GM19372 (cell line): Measurements from ENCODE around the gene OPCML.

Experiments used
- ATAC-seq: cut with Tn5 transposase; IDR thresholded peaks from one replicate; pipeline ENCODE4 v1.9.1; 2021; ENCODE audit warnings: mild to moderate bottlenecking, low read depth, moderate library complexity; ENCODE audit not compliant: unreplicated experiment

The OPCML gene

GRCh38 chr11:133366147-133366546 lies 166.2 kb downstream of the OPCML start:
- ATAC-seq = no peak

GRCh38 chr11:133362916-133363315 lies 169.4 kb downstream of the OPCML start:
- no peak for ATAC-seq

GRCh38 chr11:133362156-133362555 lies 170.1 kb downstream of the OPCML start:
- ATAC-seq = no peak

GRCh38 chr11:133361689-133361994 lies 170.7 kb downstream of the OPCML start:
- no peak for ATAC-seq

- no peak for ATAC-seq
Measured at GRCh38 chr11:133360860-133361688, 171.2 kb downstream of the OPCML start.

GRCh38 chr11:133355095-133355494 lies 177.2 kb downstream of the OPCML start:
- no peak for ATAC-seq

- no peak for ATAC-seq
Measured at GRCh38 chr11:133354069-133354468, 178.2 kb downstream of the OPCML start.

- no peak for ATAC-seq
Measured at GRCh38 chr11:133350045-133350444, 182.3 kb downstream of the OPCML start.

GRCh38 chr11:133347988-133348387 lies 184.3 kb downstream of the OPCML start:
- ATAC-seq = no peak

- no peak for ATAC-seq
Measured at GRCh38 chr11:133346137-133346536, 186.2 kb downstream of the OPCML start.

GRCh38 chr11:133343951-133344350 lies 188.3 kb downstream of the OPCML start:
- ATAC-seq = no peak

GRCh38 chr11:133339495-133340140 lies 192.7 kb downstream of the OPCML start:
- ATAC-seq = no peak

- ATAC-seq = no peak
Measured at GRCh38 chr11:133338588-133338987, 193.7 kb downstream of the OPCML start.

GRCh38 chr11:133337951-133338418 lies 194.3 kb downstream of the OPCML start:
- no peak for ATAC-seq

GRCh38 chr11:133337193-133337592 lies 195.1 kb downstream of the OPCML start:
- ATAC-seq = no peak

- no peak for ATAC-seq
Measured at GRCh38 chr11:133331031-133331430, 201.3 kb downstream of the OPCML start.

GRCh38 chr11:133326849-133327248 lies 205.5 kb downstream of the OPCML start:
- no peak for ATAC-seq

- no peak for ATAC-seq
Measured at GRCh38 chr11:133326332-133326731, 206.0 kb downstream of the OPCML start.

GRCh38 chr11:133325711-133326110 lies 206.6 kb downstream of the OPCML start:
- ATAC-seq = no peak

- ATAC-seq = no peak
Measured at GRCh38 chr11:133323354-133323753, 208.9 kb downstream of the OPCML start.

- no peak for ATAC-seq
Measured at GRCh38 chr11:133318221-133318620, 214.1 kb downstream of the OPCML start.

GRCh38 chr11:133311230-133311629 lies 221.1 kb downstream of the OPCML start:
- ATAC-seq = no peak
